Activated T-helper 1 cell treated with anti-CD3 and anti-CD28 coated beads, Interleukin-12 subunit alpha, Interleukin-12 subunit beta, Interleukin-2, Interleukin-4 antibody, amounts not matched to agents 30 ng/mL and 10 ng/mL and 1 ng/mL, durations not matched to agents 14 hours and 24 hours and 36 hours (primary cell): Measurements from ENCODE around the gene NEK7. TPM values are rescaled to one million over a fixed set of nuclear protein-coding genes. Genes with fewer than 3 reads are reported as not detected.
"Not testable (repeated sequence)": the region's sequence is repeated elsewhere in the genome, so short reads cannot be mapped to it uniquely, and the experiment has no call there.

Source experiments
- DNase-seq: peaks from one replicate; pipeline ENCODE4 v3.0.0; 2021; ENCODE audit warnings: low spot score
- H3K27ac Mint-ChIP-seq: one replicate; pipeline ENCODE4 v1.8.0; 2021; ENCODE audit warnings: mild to moderate bottlenecking, mixed read lengths
- H3K27me3 Mint-ChIP-seq: one replicate; pipeline ENCODE4 v1.8.0; 2022; ENCODE audit warnings: mild to moderate bottlenecking, moderate library complexity, mixed read lengths; ENCODE audit not compliant: insufficient read depth
- H3K36me3 Mint-ChIP-seq: one replicate; pipeline ENCODE4 v1.8.0; 2021; ENCODE audit warnings: low read depth, mixed read lengths
- H3K4me1 Mint-ChIP-seq: one replicate; pipeline ENCODE4 v1.8.0; 2021; ENCODE audit warnings: low read depth, mixed read lengths
- H3K4me3 Mint-ChIP-seq: one replicate; pipeline ENCODE4 v1.8.0; 2021; ENCODE audit warnings: mild to moderate bottlenecking, moderate library complexity, mixed read lengths
- H3K9me3 Mint-ChIP-seq: one replicate; pipeline ENCODE4 v1.8.0; 2021; ENCODE audit warnings: mixed read lengths
- intact Hi-C: fragments of 100-400 bp; cut with micrococcal nuclease; formaldehyde crosslinking; loops from one replicate; pipeline ENCODE4 v1.15.1; 2024
- total RNA-seq: library from RNA; stranded (reverse); gene quantifications from 2 replicates; pipeline ENCODE4 v1.2.3, GENCODE V29; 2022

Gene NEK7
- total RNA-seq, 1 donor from 2014 or later: 71.8 TPM

DNA sequence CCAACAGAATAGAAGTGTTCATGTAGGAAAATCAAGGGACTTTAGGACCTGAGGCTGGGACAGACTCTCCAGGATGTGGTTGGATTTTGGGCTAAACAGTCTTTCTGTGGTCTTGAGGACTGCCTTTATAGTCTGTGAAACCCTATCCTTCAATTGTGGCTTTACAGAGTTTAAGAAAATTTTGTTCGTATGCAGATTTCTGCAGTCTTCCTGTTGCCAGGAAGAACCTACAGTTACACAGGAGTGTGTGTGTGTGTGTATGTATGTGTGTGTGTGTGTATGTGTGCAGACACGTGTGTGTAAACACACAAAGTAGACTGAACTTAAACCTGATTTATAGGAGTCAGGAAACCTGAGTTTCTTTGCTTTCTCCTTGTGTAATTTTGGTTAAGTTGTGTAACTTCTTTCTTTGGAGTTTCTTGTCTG lies 22.8 kb downstream of the NEK7 start:
- peak overlapping the region; percentile 4 for H3K27ac Mint-ChIP-seq
- intact Hi-C loops: no loop called here
- no peak for DNase-seq
- H3K9me3 Mint-ChIP-seq: no peaks in the 10 kb centered on the region
- H3K4me1 Mint-ChIP-seq: peaks cover 76% of the 10 kb centered on the region
- no peaks in the 10 kb centered on the region for H3K27me3 Mint-ChIP-seq
- peaks cover 5% of the 10 kb centered on the region for H3K36me3 Mint-ChIP-seq
- peak overlapping the region; percentile 27 for H3K4me3 Mint-ChIP-seq

GRCh38 chr1:198183605-198184004 lies 26.8 kb downstream of the NEK7 start:
- H3K27ac Mint-ChIP-seq: no peak overlapping the region
- H3K36me3 Mint-ChIP-seq: peaks cover 5% of the 10 kb centered on the region
- H3K4me1 Mint-ChIP-seq: peaks cover 70% of the 10 kb centered on the region
- intact Hi-C loops: loop anchor here (2.0 kb wide), 1 partner anchor 25 kb away; no protein-coding TSS in a partner anchor
- DNase-seq: no peak
- H3K27me3 Mint-ChIP-seq: no peaks in the 10 kb centered on the region
- H3K9me3 Mint-ChIP-seq: no peaks in the 10 kb centered on the region
- no peak overlapping the region for H3K4me3 Mint-ChIP-seq

- no peak overlapping the region for H3K27ac Mint-ChIP-seq
Observed at GRCh38 chr1:198184516-198184915, 27.7 kb downstream of the NEK7 start.

GRCh38 chr1:198185146-198185545 lies 28.3 kb downstream of the NEK7 start:
- Mint-ChIP-seq H3K27ac (no peak overlapping the region), H3K4me1 (peaks cover 65% of the 10 kb centered on the region), H3K36me3 (peaks cover 5% of the 10 kb centered on the region), H3K9me3 (no peaks in the 10 kb centered on the region), H3K4me3 (no peak overlapping the region), H3K27me3 (no peaks in the 10 kb centered on the region)
- DNase-seq: no peak
- intact Hi-C loops: loop anchor here (2.0 to 5.0 kb wide), 2 partner anchors 26 to 282 kb away; no protein-coding TSS in a partner anchor

More at GRCh38 chr1:198184516-198184915, 27.7 kb downstream of the NEK7 start:
- intact Hi-C loops: loop anchor here (2.0 kb wide), 1 partner anchor 26 kb away; no protein-coding TSS in a partner anchor
- Mint-ChIP-seq H3K9me3 (no peaks in the 10 kb centered on the region), H3K4me1 (peaks cover 69% of the 10 kb centered on the region), H3K36me3 (peaks cover 5% of the 10 kb centered on the region), H3K4me3 (no peak overlapping the region), H3K27me3 (no peaks in the 10 kb centered on the region)
- no peak for DNase-seq

DNA sequence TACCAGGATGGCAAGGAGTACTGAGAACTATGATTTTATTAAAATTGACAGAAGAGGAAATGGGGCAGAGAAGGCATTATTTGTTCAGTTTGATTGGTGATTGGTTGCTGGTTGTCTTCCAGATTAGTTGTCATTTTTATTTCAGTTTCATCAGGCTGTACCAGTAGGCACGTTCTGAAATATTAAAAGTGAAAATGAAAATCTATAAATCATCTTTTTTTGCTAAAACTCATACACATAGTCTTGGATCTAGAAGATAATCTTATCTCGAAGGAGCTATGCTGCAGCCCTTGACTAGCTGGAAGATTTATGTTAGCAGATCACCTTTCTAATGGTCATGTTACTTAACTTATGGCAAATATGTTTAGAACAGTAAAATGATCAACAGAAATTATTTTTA lies 29.0 kb downstream of the NEK7 start:
- no peaks in the 10 kb centered on the region for H3K9me3 Mint-ChIP-seq
- intact Hi-C loops: loop anchor here (2.0 to 5.0 kb wide), 2 partner anchors 27 to 282 kb away; no protein-coding TSS in a partner anchor
- H3K27ac Mint-ChIP-seq: peak overlapping the region; percentile 40

GRCh38 chr1:198186916-198187580 lies 30.2 kb downstream of the NEK7 start:
- Mint-ChIP-seq H3K4me3 (no peak overlapping the region), H3K27ac (peak overlapping the region; percentile 36), H3K36me3 (peaks cover 4% of the 10 kb centered on the region), H3K4me1 (peaks cover 67% of the 10 kb centered on the region), H3K9me3 (no peaks in the 10 kb centered on the region), H3K27me3 (no peaks in the 10 kb centered on the region)
- DNase-seq: no peak
- intact Hi-C loops: loop anchor here (5.0 kb wide), 1 partner anchor 280 kb away; no protein-coding TSS in a partner anchor

More for the DNA sequence above, 29.0 kb downstream of the NEK7 start:
- Mint-ChIP-seq H3K4me3 (peak overlapping the region; percentile 19), H3K36me3 (peaks cover 4% of the 10 kb centered on the region), H3K4me1 (peaks cover 67% of the 10 kb centered on the region), H3K27me3 (no peaks in the 10 kb centered on the region)
- DNase-seq: no peak

GRCh38 chr1:198187973-198188588 lies 31.3 kb downstream of the NEK7 start:
- H3K36me3 Mint-ChIP-seq: peaks cover 11% of the 10 kb centered on the region
- peak overlapping the region; percentile 78 for H3K27ac Mint-ChIP-seq
- H3K4me1 Mint-ChIP-seq: peaks cover 67% of the 10 kb centered on the region
- H3K4me3 Mint-ChIP-seq: peak overlapping the region; percentile 49
- H3K9me3 Mint-ChIP-seq: no peaks in the 10 kb centered on the region
- intact Hi-C loops: loop anchor here (1.0 to 5.0 kb wide), 5 partner anchors 14 to 279 kb away; partner anchors contain the start of gene NEK7
- no peak for DNase-seq
- H3K27me3 Mint-ChIP-seq: no peaks in the 10 kb centered on the region

GRCh38 chr1:198191117-198191516 lies 34.3 kb downstream of the NEK7 start:
- Mint-ChIP-seq H3K9me3 (no peaks in the 10 kb centered on the region), H3K27me3 (no peaks in the 10 kb centered on the region), H3K4me3 (no peak overlapping the region), H3K27ac (no peak overlapping the region), H3K4me1 (peaks cover 65% of the 10 kb centered on the region), H3K36me3 (peaks cover 15% of the 10 kb centered on the region)
- intact Hi-C loops: no loop called here
- no peak for DNase-seq

- Mint-ChIP-seq H3K4me1 (peaks cover 57% of the 10 kb centered on the region), H3K36me3 (peaks cover 15% of the 10 kb centered on the region)
- H3K4me3 Mint-ChIP-seq, intact Hi-C loops, H3K27ac Mint-ChIP-seq, DNase-seq, H3K27me3 Mint-ChIP-seq, H3K9me3 Mint-ChIP-seq: not testable (repeated sequence)
Observed at GRCh38 chr1:198193871-198194270, 37.1 kb downstream of the NEK7 start.

- intact Hi-C loops: no loop called here
- Mint-ChIP-seq H3K9me3 (no peaks in the 10 kb centered on the region), H3K4me1 (peaks cover 60% of the 10 kb centered on the region), H3K27me3 (no peaks in the 10 kb centered on the region), H3K27ac (no peak overlapping the region), H3K36me3 (peaks cover 14% of the 10 kb centered on the region), H3K4me3 (no peak overlapping the region)
- no peak for DNase-seq
Observed at GRCh38 chr1:198196630-198197029, 39.8 kb downstream of the NEK7 start.

GRCh38 chr1:198197285-198197684 lies 40.5 kb downstream of the NEK7 start:
- no peaks in the 10 kb centered on the region for H3K9me3 Mint-ChIP-seq
- peaks cover 15% of the 10 kb centered on the region for H3K36me3 Mint-ChIP-seq
- intact Hi-C loops: no loop called here
- peaks cover 63% of the 10 kb centered on the region for H3K4me1 Mint-ChIP-seq
- no peak for DNase-seq
- no peak overlapping the region for H3K4me3 Mint-ChIP-seq
- H3K27me3 Mint-ChIP-seq: no peaks in the 10 kb centered on the region
- no peak overlapping the region for H3K27ac Mint-ChIP-seq

DNA sequence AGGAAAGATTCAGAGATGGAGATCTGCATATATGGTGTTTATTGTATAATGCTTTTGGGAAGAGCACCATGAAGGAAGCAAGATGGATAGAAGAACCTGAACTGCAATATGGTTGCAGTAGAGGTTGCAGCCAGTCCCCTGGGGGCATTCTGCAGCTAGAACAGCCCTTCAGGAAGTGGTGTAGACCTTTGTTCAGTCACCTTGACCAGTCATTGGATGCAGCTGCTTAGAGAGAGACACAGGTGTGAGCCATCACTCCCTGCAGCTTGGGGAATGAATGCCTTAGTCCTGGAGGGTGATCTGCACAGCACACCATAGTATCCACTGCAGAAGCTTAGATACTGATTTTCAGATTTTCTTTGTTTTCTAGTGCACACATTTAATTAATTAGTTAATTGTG lies 42.3 kb downstream of the NEK7 start:
- no peak for DNase-seq
- Mint-ChIP-seq H3K27me3 (no peaks in the 10 kb centered on the region), H3K4me3 (no peak overlapping the region), H3K9me3 (no peaks in the 10 kb centered on the region), H3K27ac (no peak overlapping the region), H3K36me3 (peaks cover 8% of the 10 kb centered on the region), H3K4me1 (peaks cover 64% of the 10 kb centered on the region)
- intact Hi-C loops: no loop called here
